SK-N-MC (cell line): ENCODE results near the gene SFRP5.

ENCODE experiments used
- EZH2 ChIP-seq: fragments of 200-600 bp; sonication (generic); IDR thresholded peaks from one replicate; pipeline ENCODE4 v1.6.1; 2017; ENCODE audit warnings: antibody characterized with exemption
- FOXP2 ChIP-seq: optimal IDR thresholded peaks from 2 replicates; pipeline ENCODE3; 2011; ENCODE audit warnings: mild to moderate bottlenecking, moderate library complexity; ENCODE audit not compliant: insufficient read depth; ENCODE audit errors: extremely low read length, control extremely low read depth
- POLR2AphosphoS5 ChIP-seq: IDR thresholded peaks from 2 replicates; pipeline ENCODE4 v1.6.1; 2012; ENCODE audit warnings: mild to moderate bottlenecking, low read depth, low read length, borderline replicate concordance

GRCh38 chr10:97811958-97812357 is 40.2 kb upstream of the SFRP5 start:
- TF ChIP-seq POLR2AphosphoS5 (no peak), EZH2 (no peak), FOXP2 (no peak)
